ENCODE results near the gene ABLIM2.

Gene ABLIM2

DNA sequence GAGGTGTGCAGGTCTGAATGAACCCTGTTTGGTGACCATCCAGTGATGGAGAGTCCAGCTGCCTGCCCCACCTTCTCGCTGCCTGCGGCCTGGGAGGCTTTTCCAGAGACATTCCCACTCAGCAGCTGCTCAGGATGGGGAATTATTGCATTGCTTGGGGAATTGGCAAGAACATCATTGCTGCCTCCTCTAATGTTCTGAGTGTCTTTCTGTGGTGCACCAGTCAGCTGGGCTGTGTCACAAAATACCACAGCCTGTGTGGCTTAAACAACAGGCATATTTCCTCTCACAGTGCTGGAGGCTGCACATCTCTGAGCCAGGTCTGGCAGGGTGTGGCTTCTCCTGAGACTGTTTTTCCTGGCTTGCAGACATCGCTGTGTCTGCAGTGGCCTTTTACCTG, 132.2 kb downstream of the ABLIM2 start:
- TF ChIP-seq, protein P1, sequence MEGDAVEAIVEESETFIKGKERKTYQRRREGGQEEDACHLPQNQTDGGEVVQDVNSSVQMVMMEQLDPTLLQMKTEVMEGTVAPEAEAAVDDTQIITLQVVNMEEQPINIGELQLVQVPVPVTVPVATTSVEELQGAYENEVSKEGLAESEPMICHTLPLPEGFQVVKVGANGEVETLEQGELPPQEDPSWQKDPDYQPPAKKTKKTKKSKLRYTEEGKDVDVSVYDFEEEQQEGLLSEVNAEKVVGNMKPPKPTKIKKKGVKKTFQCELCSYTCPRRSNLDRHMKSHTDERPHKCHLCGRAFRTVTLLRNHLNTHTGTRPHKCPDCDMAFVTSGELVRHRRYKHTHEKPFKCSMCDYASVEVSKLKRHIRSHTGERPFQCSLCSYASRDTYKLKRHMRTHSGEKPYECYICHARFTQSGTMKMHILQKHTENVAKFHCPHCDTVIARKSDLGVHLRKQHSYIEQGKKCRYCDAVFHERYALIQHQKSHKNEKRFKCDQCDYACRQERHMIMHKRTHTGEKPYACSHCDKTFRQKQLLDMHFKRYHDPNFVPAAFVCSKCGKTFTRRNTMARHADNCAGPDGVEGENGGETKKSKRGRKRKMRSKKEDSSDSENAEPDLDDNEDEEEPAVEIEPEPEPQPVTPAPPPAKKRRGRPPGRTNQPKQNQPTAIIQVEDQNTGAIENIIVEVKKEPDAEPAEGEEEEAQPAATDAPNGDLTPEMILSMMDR (conservative IDR thresholded peaks at IDR 0.05; ENCODE audit: low read length) = no peak
- H3K4me3 ChIP-seq (ENCODE audit: low read length) = no peak overlapping the region
- DNase-seq (ENCODE audit: low read depth) = no peak

DNA sequence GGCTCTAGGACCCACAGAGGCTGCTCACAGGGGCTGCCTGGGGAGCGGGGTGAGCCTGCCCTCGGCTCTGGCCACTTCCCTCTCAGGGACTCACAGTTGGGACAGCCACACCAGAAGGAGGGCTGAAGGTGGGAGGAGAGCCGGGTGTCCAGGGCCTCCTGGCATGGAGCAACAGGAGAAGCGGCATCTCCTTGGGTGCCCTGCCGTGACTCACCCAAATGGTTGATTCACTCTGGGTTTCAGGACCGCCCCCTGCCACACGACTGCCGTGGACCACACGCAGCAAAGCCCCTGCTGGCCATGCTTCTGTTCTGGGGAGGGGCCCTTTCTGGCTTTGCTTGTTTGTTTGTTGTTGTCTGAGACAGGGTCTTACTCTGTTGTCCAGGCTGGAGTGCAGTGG, 132.9 kb downstream of the ABLIM2 start:
- TF ChIP-seq, protein P1 (conservative IDR thresholded peaks at IDR 0.05; ENCODE audit: low read length) = no peak
- no peak overlapping the region for H3K4me3 ChIP-seq (ENCODE audit: low read length)
- DNase-seq (ENCODE audit: low read depth) = no peak

DNA sequence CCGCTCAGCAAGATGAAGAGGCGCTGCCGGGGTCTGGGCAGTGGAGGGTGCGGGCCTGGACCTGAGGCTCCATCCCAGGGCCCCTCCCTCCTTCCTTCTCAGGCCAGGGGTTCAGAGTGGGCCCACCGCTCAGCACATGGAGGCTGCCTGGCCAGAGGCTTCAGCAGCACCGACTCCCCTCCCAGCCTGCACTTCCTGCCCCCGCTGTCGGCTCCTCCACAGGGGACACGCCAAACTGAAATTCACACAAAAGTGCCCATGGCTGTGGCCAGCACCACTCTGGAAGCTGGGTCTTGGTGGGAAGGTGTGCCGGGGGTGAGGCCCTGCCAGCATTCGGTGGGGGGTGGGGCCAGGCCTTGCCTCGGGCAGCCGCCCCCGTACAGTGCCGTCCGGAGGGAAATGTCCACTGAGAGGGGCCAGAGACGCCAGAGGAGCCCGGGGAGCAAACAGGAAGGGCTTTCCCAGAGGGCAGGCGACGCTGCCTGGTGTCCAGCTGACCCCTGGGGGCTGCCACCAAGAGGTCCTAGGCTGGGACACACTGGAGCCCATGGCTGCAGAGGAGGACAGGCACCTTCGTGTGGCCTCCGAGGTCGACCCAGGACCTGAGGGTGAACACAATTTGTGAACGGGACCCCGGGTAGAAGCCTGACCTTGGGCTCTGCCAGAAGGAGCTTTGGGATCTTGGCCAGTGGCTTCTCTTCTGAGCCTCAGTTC, 134.4 kb downstream of the ABLIM2 start:
- DNase-seq (ENCODE audit: low read depth) = no peak
- TF ChIP-seq, protein P1 (conservative IDR thresholded peaks at IDR 0.05; ENCODE audit: low read length) = no peak
- no peak overlapping the region for H3K4me3 ChIP-seq (ENCODE audit: low read length)

DNA sequence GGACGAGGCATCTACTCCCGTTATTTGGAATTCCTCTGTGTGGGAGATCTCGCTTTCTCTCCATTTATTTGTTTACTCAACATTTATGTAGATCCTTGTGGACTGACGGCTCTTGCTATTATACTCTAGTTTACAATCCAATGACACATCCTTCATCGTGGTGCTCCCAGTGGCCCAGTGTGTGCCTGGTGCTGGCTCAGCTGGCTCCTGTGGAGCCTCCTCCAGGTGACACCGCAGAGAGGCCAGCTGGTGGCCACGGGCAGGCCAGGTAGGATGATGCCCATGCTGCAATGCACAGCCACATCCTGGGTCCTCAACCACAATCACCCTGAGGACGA, 134.9 kb downstream of the ABLIM2 start:
- TF ChIP-seq, protein P1 (conservative IDR thresholded peaks at IDR 0.05; ENCODE audit: low read length) = no peak
- no peak overlapping the region for H3K4me3 ChIP-seq (ENCODE audit: low read length)
- no peak for DNase-seq (ENCODE audit: low read depth)

DNA sequence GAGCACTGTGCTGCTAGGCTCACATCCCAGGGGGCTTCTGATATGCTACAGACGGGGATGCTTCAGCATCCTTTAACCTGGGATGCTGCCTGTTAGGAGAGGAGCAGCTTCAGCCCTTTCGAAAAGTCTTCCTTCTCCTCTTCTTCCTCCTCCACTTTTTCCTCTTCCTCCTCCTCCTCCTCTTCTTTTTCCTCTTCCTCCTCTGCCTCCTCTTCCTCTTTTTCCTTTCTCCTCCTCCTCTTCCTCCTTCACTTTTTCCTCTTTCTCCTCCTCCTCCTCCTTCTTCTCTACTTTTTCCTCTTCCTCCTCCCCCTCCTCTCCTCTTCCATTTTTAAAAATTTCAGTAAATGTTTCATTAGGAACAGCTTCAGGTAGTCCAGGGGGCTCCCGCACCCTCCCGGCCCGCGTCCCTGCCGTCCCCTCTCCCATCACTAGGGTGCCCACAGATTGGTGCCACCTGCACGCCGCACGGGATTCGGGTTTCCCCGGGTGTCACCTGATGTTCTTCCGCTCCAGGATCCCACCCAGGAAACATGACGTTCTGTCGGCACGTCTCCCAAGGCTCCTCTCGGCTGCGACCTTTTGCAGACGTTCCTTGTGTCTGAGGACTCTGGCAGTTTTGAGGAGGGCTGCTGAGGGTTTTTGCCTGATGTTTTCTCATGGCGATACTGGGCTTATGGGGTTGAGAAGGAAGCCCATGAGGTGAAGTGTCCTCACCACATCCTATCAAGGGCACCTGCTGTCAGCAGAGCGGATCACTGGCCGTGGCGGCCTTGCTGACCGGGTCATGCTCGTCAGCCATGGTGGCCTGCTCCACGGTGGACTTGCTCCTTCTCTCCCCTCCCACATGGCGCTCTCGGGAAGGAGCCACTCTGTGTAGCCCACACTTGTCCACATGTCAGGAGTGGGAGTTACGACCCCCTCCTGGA, 135.6 kb downstream of the ABLIM2 start:
- TF ChIP-seq, protein P1 (conservative IDR thresholded peaks at IDR 0.05; ENCODE audit: low read length) = no peak
- no peak overlapping the region for H3K4me3 ChIP-seq (ENCODE audit: low read length)
- no peak for DNase-seq (ENCODE audit: low read depth)

DNA sequence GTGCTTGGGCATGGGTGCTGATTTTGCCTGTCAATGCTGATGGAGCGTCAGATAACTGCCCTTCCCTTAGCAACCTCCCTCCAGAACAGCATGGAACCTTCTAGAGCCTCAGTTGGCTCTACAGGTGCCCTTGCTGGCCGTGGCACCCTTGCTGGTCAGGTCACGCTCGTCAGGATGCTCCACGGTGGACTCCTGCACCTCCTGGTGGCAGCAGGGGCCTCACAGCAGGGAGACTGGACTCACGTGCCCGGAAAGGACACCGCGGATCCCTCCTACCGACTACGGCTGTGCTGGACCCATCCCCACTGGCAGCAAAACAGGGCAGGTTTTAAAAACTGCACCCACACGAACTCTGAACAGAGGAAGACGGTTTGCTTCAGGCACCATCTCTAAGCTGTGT, 136.8 kb downstream of the ABLIM2 start:
- DNase-seq (ENCODE audit: low read depth) = no peak
- no peak overlapping the region for H3K4me3 ChIP-seq (ENCODE audit: low read length)
- TF ChIP-seq, protein P1 (conservative IDR thresholded peaks at IDR 0.05; ENCODE audit: low read length) = no peak

Data from AG10803 (cell line).